Measurements from ENCODE around the gene ANKAR. TPM values are rescaled to one million over a fixed set of nuclear protein-coding genes. Genes with fewer than 3 reads are reported as not detected.

Gene ANKAR
- total RNA-seq, 1 experiment from 2014 or later = 2.0 TPM

GRCh38 chr2:189625636-189626035 is 48.8 kb upstream of the ANKAR start:
- Histone ChIP-seq H3K18ac (ENCODE audit: insufficient read length, low read depth, low read length) (no peak overlapping the region), H3K27me3 (ENCODE audit: insufficient read depth, low read length) (no peaks in the 10 kb centered on the region), H2BK12ac (ENCODE audit: insufficient read length, low read depth, low read length) (no peak overlapping the region), H2BK20ac (ENCODE audit: low read depth, low read length, poor library complexity, severe bottlenecking) (no peak overlapping the region), H3K27ac (ENCODE audit: insufficient read length, low read depth, low read length) (no peak overlapping the region), H4K20me1 (ENCODE audit: control insufficient read depth, insufficient read depth, insufficient read length) (no peaks in the 10 kb centered on the region), H3K23ac (ENCODE audit: insufficient read length, low read depth, low read length) (no peak overlapping the region), H3K4ac (ENCODE audit: low read depth, low read length) (no peak overlapping the region), H4K5ac (ENCODE audit: insufficient read length, low read depth, low read length) (no peak overlapping the region), H2BK5ac (ENCODE audit: insufficient read length, low read length) (no peak overlapping the region), H3K23me2 (ENCODE audit: insufficient read length, low read depth, low read length, poor library complexity, severe bottlenecking) (no peaks in the 10 kb centered on the region), H4K8ac (replicated peaks; ENCODE audit: insufficient read length, low read depth, low read length) (no peak overlapping the region), H3K79me2 (ENCODE audit: insufficient read depth, low read length) (no peaks in the 10 kb centered on the region), H3K56ac (ENCODE audit: insufficient read length, low read depth, low read length) (no peak overlapping the region), H2AFZ (ENCODE audit: low read length) (no peak overlapping the region), H3K4me1 (ENCODE audit: insufficient read depth, low read length) (peaks cover 4% of the 10 kb centered on the region), H3K14ac (ENCODE audit: insufficient read depth, low read length) (no peak overlapping the region), H3K9ac (ENCODE audit: extremely low read depth, insufficient read length, low read length) (no peak overlapping the region), H2BK120ac (ENCODE audit: low read depth, low read length, poor library complexity, severe bottlenecking) (no peak overlapping the region), H4K91ac (ENCODE audit: insufficient read length, low read depth, low read length) (no peak overlapping the region), H2BK15ac (ENCODE audit: low read depth, low read length) (no peak overlapping the region), H3K79me1 (ENCODE audit: insufficient read depth, low read depth, low read length, poor library complexity, severe bottlenecking) (no peaks in the 10 kb centered on the region), H3K9me3 (ENCODE audit: control insufficient read depth, low read depth, low read length) (no peaks in the 10 kb centered on the region), H3K4me2 (ENCODE audit: insufficient read depth, insufficient read length, low read length) (no peak overlapping the region), H2AK5ac (ENCODE audit: insufficient read length, low read length) (no peak overlapping the region), H3T11ph (ENCODE audit: low read length) (no peak overlapping the region)
- no CpG with 5 or more reads among the region's 2 CpGs for WGBS (ENCODE audit: extremely low coverage, insufficient read length, low lambda C conversion rate)
- no peak for DNase-seq
- H3K27me3 Mint-ChIP-seq (ENCODE audit: low read depth) = no peaks in the 10 kb centered on the region
- H3K4me3 Mint-ChIP-seq = no peak overlapping the region
- no peak overlapping the region for H3K27ac Mint-ChIP-seq
- H3K4me1 Mint-ChIP-seq = peaks cover 9 to 12% of the 10 kb centered on the region in 2 experiments
- no peak for TF ChIP-seq CTCF (conservative IDR thresholded peaks at IDR 0.05)
- H3K9me3 Mint-ChIP-seq = no peaks in the 10 kb centered on the region
- H3K36me3 Mint-ChIP-seq (ENCODE audit: insufficient read depth in 1 of 3, low read depth in 3 of 3) = no peaks in the 10 kb centered on the region
